ENCODE data around the gene POLR2F.

POLR2F gene

DNA sequence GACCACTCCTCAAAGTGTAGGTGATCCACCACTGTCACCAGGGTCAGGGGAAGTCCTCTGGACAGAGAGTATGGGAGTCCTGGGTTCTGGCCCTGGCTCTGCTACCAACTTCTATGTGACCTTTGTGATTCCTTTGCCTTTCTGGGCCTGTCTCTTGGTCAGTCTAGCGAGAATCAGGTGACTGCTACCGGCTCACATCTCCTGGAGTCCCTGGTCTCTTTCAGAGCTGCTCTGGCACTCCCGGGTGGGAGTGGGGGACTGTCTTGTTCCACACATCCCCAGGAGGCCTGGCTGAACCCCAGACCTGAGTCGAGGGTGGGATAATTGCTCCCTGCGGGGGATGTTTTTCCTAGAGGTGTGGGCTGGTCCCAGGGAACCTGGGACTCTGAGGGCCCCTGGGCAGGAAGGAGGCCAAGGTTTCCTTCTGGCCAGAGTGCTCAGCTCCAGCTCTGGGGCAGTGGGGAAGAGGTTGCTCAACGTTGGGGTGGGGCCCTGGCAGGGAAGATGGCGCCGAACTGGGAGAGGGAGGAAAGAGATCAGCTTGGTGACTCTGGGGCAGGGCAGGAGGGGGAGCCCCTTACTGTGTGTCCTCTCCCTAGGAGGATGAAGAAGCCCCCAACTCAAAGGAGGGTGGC lies 28.8 kb downstream of the POLR2F start:
- no peak for DNase-seq (ENCODE audit: low spot score)

DNA sequence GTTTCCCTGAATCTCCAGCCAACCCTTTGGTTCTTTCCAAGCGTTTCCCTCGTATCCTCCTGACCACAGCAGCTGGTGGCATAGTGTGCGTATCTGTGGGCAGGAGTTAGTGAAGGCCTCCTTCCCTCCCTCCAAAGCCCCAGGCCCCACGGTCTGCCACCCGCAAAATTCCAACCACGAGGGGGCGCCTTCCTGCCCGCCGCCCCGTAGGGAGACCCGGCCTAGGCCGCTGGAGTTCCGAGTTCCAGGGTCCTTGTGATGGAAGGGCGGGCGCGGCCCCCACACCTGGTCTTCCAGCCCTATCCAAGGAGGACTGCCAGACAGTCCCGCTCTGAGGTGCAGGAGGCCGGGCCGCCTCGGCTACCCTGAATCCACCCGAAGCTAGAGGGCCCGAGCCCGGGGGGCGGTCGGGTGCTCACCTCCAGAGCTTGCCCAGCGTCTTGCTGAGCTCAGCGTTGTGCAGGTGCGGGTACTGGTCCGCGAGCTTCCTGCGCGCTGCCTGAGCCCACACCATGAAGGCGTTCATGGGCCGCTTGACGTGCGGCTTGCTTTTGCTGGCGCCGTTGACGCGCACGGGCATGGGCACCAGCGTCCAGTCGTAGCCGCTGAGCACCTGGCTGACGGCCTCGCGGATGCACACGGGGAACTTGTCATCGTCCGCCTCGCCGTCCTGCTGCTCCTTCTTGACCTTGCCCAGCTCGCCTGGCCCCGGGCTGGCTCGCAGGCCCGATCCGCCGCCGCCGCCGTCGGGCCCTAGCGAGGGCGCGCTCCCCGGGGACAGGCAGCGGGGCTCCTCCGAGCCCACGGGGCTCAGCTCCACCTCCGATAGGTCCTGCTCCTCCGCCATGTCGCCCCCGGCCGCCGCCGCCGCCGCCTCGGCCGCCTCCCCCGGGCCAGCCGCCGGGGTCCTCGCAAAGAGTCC lies 29.7 kb downstream of the POLR2F start:
- no peak for DNase-seq (ENCODE audit: low spot score)

DNA sequence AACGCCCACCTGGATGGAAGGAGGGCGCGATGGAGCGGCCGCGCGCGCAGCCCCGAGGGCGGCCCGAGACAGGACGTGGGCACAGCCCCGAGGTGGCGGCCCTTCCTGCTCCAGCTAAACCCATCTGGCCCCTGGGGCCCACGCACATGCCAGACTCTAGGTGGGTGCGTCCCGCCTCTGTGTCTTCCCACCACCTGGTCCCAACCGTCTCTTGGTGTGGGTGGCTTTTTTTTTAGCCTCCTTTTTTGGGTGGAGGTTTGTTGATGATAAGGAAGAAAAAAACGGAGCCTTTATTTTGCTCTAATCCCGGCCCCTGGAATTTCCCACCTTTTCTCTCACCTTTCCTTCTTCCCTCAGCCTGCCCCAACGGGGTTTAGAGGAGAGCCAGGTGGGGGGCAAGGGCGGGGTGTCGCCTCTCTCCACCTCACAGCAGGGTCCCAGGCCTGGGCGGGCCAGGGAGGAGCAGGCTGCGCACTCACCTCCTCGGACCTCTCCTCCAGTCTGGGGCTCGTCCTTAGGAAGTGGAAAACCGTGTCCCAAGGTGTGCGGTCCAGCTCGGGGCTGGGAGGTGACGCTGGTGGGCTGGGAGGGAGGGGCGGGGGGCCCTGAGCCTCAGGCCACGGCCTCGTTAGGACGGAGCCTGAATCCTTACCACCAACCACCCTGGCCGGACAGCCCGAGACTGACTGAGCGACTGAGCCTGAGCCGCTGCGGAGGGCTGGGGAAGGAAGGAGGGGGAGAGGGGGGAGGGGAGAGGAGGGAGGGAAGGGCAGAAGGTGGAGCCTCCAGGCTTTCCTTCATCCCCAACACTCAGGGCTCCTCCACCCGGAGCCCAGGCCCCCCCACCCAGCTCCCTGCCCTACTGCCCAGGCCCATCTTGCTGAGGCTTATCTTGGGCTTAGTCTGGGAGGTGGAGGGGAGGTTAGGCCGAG lies 30.6 kb downstream of the POLR2F start, which contains the start of gene SOX10:
SOX10 (minus strand) TSS at position 696 of the 932 bp plus-strand sequence. CDS start 771 bp downstream, outside the sequence.
- no peak for DNase-seq (ENCODE audit: low spot score)

DNA sequence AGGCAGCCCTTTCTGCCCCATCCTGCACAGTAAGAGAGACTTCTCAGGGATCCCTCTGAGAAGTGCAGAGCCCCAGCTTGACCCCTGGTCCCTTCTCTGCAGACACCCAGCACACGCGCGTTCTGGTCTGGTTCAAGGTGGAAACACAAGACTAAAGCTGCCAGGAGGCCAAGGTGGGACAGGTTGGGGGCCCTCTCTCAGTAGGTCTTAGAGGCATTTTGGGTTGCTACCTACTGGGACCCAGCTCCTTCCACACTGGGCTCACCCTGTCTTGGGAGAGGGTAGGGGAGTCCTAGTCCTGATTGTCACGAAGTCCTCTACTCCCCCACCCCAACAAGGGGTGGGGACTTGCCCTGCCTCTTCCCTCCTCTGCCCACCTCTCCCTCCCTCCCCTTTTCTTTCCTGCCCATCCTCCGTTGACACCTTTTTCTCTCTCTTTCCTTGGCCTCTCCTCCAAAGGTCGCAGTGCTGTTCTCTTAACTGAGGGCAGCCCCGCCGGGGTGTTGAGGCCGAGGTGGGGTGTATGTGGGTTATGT lies 31.6 kb downstream of the POLR2F start:
- no peak for DNase-seq (ENCODE audit: low spot score)

DNA sequence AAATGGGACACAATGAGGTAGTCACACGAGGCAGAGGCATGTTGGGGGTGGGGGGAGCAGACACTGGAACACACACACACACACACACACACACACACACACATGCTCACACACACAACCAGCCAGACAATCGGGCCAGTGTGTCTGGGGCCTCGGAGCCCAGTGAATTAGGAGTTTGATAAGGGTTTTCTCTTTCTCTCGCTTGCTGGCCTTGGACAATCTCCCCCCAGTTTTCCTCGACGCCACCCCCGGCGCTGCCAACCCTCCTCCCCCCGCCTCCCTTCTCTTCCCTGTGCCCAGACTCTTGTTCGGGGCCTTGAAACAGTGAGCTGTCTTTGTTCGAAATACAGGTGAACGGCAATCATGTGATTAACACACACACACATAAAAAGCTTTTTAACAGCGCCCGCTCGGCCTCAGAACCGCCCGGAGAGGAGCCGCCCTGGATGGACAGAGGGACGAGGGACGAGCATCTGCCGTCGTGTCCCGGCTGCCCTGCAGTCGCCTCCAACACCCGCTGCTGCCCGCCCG lies 32.3 kb downstream of the POLR2F start:
- no peak for DNase-seq (ENCODE audit: low spot score)

DNA sequence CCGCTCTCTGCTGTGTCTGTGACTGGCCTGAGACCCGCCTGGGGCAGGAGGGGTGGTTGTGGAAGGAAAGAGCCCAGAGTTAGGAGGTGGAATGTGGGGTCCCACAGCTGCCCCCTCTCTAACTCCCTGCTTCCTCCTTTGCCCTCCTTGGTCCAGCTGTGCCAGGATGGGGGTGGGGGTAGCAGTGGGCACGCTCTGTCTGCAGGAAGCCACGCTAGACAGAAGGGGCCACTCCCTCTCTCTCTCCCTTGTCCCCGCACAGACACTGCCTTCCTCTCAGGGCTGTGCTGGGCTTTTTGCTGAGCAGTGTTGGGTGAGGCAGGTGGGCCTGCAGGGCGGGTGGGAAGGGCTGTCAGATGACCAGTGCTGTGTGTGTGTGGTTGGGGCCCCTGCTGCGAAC lies 32.9 kb downstream of the POLR2F start:
- DNase-seq (ENCODE audit: low spot score), result no peak

DNA sequence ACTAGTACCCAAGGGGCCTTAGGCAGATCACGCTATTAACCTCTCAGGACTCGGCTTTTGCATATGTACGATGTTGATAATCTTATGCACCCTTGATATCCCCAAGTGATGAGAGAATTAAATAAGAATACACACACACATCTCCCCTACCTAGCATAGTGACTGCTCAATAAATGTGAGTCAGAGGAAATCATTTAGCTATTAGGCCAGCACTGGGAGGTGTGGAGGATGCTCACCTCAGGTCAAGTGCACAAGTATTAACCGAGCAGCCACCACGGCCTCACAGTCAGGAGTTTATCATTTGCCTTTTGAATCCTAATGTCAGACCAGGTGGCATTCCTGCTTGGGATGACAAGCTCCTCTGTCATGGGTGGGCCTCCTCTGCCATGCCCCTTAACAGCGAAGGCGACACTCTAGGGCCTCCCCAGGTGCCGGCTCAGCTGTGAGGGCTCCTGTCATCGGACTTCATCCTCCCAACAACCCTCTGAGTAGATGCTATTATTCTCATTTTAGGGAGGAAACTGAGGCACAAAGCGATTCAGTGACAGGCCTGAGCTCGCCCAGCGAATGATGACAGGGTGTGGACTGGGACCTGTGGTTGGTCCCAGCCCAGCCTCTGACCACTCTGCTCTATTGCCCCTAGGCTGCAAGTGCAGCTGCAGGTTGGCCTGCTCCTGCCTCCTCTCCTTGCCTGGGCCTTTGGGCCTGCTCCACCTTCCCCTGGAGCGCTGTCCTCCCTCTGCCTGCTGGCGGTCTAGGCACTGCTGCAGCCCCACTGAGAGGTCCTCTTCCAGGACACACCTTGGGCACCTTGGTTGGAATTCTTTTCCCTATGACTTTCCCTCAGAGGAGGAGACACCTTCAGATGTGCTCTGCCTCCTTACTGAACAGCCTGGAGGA lies 35.9 kb downstream of the POLR2F start:
- no peak for DNase-seq (ENCODE audit: low spot score)

DNA sequence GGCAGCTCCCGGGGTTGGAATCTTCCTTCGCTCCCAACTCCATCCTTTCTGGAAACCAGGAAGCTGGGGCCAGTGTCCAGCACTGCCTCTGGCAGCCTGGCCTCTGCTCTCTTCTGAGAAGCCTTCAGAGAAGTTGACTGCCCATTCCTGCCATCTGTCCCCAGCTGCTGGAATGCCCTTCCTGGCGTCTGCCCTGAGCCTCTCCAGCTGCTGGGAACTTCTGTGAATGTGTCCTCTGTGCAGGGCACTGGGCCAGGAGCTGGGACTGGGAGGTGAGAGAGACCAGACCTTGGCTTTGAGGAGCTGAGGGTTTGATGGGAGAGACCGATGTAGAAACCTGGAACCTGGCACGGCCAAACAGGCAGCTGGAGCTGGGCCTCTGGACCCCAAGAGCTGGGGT lies 36.8 kb downstream of the POLR2F start:
- DNase-seq (ENCODE audit: low spot score), result no peak

DNA sequence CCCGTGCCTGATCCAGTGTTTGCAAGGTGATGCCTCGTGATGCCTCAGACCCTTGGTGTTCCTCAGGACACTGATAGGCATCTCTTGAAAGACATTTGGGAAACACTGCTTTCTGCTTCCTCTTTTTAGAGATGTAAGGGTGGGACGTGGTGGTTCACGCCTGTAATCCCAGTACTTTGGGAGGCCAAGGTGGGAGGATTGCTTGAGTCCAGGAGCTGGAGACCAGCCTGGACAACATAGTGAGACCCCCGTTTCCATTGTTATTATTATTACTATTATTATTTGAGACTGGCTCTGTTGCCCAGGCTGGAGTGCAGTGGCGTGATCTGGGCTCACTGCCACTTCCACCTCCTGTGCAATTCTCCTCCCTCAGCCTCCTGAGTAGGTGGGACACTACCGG lies 37.4 kb downstream of the POLR2F start:
- DNase-seq (ENCODE audit: low spot score), result no peak

DNA sequence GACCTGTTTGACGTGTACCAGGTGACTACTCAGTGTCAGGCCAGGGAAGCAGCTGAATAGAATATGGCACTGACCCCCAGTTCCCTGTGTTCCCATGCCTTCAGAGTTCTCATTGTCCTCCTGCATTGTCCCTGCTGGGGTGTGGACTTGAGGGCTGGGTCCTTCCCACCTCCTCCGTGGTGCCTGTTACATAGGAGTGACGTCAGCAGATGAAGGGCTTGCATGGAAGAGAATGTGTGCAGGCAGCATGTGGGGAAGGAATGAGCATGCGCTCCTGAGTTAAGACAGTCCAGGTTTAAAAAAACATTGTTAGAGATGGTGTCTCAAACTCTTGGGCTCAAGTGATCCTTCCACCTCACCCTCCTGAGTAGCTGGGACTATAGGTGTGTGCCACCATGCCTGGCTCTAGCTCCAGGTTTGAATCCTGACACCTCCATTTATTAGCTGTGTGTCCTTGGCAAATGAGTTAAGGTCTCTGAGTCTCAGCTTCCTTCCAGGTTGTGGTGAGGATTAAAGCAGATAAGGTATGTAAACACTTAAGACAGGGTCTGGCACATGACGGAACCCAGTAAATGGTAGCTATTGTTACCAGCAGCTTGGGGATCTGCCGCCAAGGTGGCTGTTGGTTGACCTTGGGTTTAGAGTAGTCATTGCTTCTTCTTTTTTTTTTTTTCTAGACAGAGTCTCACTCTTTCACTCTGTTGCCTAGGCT lies 38.4 kb downstream of the POLR2F start:
- DNase-seq (ENCODE audit: low spot score), result no peak

DNA sequence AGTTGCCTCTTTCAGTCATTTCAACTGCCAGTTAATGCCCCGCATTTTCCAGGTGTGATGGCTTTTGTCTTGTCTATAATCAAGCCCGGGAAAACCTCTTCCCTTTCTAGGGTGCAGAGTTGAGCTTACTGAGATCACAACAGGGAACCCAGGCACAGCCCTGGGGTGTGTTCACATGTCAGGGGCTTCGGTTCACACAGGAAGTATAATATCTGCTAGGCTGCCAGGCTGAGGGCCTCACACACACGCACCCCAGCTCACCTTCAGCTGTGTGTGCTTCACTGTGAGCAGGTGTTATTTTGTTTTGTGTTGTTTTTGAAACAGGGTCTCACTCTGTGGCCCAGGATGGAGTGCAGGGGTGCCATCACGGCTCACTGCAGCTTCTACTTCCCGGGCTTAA lies 40.5 kb downstream of the POLR2F start:
- no peak for DNase-seq (ENCODE audit: low spot score)

DNA sequence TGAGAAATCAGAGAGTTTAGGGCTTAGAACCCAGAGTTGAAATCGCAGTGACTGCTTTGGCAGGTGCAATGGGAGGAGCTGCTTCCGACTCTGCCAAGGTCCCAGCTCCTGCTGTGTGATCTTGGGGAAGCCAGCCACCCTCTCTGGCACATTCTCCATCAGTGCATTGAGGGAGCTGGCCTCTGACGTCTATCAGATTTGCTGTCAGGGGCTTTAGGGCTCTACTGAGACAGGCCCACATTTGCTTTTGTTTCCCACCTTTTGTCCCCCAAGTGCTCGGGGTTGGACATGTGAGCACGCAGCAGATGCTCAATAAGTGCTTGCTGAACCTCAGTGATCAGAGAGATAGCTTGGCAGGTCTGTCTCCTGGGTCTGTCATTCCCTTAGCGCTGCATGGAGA lies 41.5 kb downstream of the POLR2F start:
- no peak for DNase-seq (ENCODE audit: low spot score)

DNA sequence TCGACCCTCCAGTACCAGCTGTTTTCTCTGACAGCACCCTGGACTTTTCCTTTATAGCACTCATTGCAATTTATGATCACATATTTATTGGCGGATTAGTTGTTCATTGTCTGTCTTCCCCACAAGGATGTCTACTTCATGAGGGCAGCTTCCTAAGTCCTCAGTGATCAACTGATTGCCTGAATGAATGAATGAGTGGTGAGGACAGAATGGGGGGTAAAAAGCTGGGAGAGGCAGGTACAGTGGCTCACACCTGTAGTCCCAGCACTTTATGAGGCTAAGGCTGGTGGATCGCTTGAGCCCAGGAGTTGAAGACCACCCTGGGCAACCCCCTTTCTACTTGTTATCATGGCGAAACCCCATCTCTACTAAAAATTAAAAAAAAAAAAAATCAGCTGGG lies 42.0 kb downstream of the POLR2F start:
- DNase-seq (ENCODE audit: low spot score), result no peak

DNA sequence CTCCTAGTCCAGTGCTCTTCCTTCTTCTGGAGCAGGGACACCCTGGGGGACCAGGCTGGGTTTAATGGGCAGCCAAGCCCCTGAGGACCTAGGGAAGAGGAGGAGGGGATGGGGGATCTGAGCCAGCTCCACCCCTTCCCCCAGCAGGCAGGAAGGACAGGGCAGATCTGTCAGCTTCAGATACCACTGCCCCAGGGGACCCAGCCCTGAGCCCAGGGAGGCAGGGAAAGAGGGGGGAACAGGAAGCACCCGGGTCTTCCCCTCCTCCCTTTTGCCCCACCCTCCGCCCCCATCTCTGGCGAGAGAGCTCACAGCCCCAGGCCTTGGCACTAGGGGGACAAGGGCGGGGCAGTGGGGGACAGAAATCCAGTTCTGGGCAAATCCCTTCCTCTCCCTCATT lies 42.6 kb downstream of the POLR2F start:
- no peak for DNase-seq (ENCODE audit: low spot score)

DNA sequence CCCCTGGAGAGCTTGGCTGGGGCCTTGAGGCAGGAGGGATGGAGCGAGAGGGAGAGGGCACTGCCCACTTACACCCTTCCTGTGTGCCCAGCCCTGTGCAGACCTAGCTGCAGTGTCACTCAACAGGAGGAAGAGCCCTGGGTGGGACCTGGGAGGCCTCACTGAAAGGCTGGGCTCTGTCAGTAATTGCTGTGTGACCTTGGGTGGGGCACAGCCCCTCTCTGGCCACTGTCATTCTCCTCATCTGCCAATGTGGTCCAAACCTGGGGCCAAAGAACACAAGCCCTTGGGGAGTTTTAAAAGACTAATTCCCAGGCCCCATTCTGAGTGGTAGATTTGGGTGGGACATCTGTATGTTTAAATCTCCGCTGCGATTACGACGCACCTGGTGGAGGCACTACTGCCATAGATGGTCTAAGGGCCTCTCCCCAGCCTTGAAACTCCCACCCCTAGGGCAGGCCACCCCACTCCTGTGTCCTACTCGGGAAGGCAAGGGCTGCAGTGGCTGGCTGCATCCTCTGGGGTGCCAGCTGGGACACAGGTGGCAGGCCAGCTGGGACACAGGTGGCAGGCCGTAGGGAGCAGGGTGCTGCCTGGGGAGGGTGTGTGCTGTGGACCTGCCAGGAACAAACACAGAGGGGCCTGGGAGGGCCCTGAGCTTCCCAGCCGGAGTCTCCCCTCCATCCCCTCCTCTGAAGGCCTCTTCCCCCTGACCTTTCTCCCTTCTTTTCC lies 43.2 kb downstream of the POLR2F start:
- no peak for DNase-seq (ENCODE audit: low spot score)

DNA sequence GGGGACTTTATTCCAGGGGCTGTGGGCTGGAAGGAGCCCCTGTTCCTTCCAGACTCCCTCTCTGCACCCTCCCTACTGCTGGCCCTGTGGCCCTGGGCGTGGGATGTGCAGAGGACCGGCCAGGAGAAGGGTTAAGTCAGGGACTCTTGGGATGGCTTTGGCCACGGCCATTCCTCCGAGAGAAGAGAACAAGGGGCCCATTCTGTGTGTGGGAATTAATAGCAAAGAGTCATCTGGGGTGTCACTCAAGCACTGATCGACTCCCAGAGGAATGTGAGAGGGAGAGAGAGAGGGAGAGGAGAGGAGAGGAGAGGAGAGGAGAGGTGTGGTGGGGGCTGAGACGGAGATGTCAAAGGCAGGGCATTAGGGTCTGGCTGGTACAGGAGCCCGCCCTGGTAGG lies 45.0 kb downstream of the POLR2F start:
- DNase-seq (ENCODE audit: low spot score), result no peak

DNA sequence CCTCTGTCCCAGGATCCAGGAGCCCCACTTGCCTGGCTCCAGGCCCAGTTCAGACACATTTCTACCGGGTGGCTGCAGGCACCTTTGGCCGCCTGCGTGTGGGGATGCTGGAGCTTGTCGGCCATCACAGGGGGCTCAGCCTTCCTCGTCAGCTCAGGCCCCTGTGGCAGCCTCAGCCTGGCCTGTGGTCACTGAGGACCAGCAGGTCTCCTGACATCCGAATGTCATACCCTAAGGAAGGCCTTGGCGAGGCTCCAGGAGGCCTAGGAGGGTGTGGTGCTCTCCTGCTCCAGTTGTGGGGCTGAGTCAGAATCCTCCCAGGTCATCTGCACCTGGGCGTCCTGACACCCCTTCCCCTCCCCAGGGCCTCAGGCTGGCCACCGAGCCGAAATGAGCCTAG lies 45.7 kb downstream of the POLR2F start:
- no peak for DNase-seq (ENCODE audit: low spot score)

DNA sequence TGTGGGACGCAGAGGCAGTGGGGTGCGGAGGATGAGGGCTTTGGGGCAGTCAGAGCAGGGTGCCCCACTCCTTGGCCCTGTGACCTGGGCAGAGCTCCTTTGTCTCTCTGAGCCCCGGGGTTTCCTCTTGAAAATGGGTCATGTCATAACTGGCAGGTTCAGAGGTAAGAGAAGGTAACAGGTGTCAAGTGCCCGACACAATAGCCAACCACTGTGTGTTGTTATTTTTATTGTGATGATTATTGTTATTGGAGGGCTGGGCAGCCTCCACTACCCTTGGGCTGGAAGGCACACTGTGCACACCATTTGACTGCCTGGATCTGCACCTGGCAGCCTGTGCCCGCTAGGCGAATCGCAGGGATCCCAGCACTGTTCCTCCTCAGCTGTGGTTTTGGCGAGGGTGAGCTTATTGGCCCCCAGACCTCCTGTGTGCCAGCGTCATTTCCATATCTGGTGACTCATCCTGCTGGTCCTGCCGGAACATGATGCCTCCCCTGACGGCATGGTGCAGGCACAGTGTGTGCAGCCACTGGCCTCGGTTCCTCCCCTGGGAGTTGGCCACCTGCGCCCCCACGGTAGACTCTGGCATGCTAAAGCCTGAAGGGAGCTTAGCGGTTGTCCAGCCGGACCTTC lies 46.3 kb downstream of the POLR2F start:
- no peak for DNase-seq (ENCODE audit: low spot score)

DNA sequence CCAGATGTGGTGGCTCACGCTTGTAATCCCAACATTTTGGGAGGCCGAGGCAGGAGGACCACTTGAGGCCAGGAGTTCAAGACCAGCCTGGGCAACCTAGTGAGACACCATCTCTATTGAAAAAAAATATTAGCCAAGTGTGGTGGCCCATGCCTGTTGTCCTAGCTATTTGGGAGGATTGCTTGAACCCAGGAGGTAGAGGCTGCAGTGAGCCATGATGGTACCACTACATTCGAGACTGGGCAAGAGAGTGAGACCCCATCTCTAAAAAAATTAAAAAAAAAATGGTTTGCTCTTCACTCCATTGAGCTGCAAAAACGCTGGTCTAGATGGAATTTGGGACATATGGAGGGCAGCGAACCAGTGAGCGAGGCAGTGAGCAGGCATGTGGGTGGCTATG lies 52.4 kb downstream of the POLR2F start:
- no peak for DNase-seq (ENCODE audit: low spot score)
